Mesothelial cell of epicardium (in vitro differentiated cells): ENCODE data around the gene AKAP13. TPM values are rescaled to one million over a fixed set of nuclear protein-coding genes. Genes with fewer than 3 reads are reported as not detected.
A peak's percentile ranks its signal among the peaks of the same experiment; 100 is the strongest.
"Not testable (repeated sequence)": the region's sequence is repeated elsewhere in the genome, so short reads cannot be mapped to it uniquely, and the experiment has no call there.

Experiments
- DNase-seq, 2 experiments: peaks; one replicate each; pipeline ENCODE4 v3.0.0; 2021; ENCODE audit warnings: low spot score in 2 of 2; ENCODE audit not compliant: unreplicated experiment in 2 of 2
- H3K27ac Mint-ChIP-seq: 2 replicates; pipeline ENCODE4 v1.8.0; 2021; ENCODE audit warnings: mixed read lengths
- H3K27me3 Mint-ChIP-seq: 2 replicates; pipeline ENCODE4 v1.8.0; 2021; ENCODE audit warnings: low read depth, mixed read lengths
- H3K36me3 Mint-ChIP-seq: 2 replicates; pipeline ENCODE4 v1.8.0; 2021; ENCODE audit warnings: mixed read lengths
- H3K4me1 Mint-ChIP-seq: 2 replicates; pipeline ENCODE4 v1.8.0; 2021; ENCODE audit warnings: mixed read lengths
- H3K4me3 Mint-ChIP-seq: 2 replicates; pipeline ENCODE4 v1.8.0; 2021; ENCODE audit warnings: mild to moderate bottlenecking, moderate library complexity, mixed read lengths
- H3K9me3 Mint-ChIP-seq: 2 replicates; pipeline ENCODE4 v1.8.0; 2021; ENCODE audit warnings: mixed read lengths
- CTCF ChIP-seq: fragments of 200-600 bp; sonication (generic); IDR thresholded peaks from one replicate; pipeline ENCODE4 v1.5.0; 2021; ENCODE audit warnings: antibody characterized with exemption; ENCODE audit not compliant: unreplicated experiment
- total RNA-seq: library from RNA; stranded (reverse); gene quantifications from 3 replicates; pipeline ENCODE4 v1.2.1, GENCODE V29; 2021

AKAP13 gene
- total RNA-seq, 1 donor from 2014 or later, result 109 TPM

- Mint-ChIP-seq H3K27ac (no peak overlapping the region), H3K27me3 (no peaks in the 10 kb centered on the region), H3K9me3 (no peaks in the 10 kb centered on the region), H3K4me3 (no peak overlapping the region), H3K4me1 (peaks cover 12% of the 10 kb centered on the region), H3K36me3 (peaks cover 23% of the 10 kb centered on the region)
- DNase-seq, result no peak
- TF ChIP-seq CTCF, result no peak
Measured at GRCh38 chr15:85532689-85533088, 152.3 kb downstream of the AKAP13 start.

DNA sequence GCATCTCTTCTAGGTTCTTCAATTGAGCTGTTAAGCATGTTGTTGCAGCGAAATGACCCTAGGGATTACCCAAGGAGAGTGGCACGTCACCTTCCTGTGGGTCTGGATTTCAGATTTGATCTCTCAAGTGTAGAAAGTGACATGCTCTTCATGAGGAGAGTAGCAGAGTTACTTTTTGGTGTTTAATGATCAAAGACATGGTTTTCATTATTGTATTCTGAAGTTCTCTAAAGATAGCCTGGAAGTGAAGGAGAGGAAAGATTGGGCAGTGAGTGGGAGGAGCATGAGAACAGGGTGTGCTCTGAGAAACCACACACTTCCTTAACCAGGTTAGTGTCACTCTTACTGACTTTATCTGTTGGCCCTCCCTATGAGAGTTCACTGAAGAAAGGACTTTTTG lies 153.6 kb downstream of the AKAP13 start:
- H3K27me3 Mint-ChIP-seq, result no peaks in the 10 kb centered on the region
- H3K27ac Mint-ChIP-seq, result no peak overlapping the region
- H3K4me1 Mint-ChIP-seq, result peaks cover 7% of the 10 kb centered on the region
- TF ChIP-seq CTCF, result no peak
- DNase-seq, result no peak
- no peaks in the 10 kb centered on the region for H3K9me3 Mint-ChIP-seq
- peaks cover 23% of the 10 kb centered on the region for H3K36me3 Mint-ChIP-seq
- no peak overlapping the region for H3K4me3 Mint-ChIP-seq

GRCh38 chr15:85535533-85536330 lies 155.3 kb downstream of the AKAP13 start:
- H3K27ac Mint-ChIP-seq, result peak overlapping the region; percentile 49
- not testable (repeated sequence) for H3K4me3 Mint-ChIP-seq, H3K27me3 Mint-ChIP-seq, DNase-seq, H3K4me1 Mint-ChIP-seq, H3K9me3 Mint-ChIP-seq
- peaks cover 23% of the 10 kb centered on the region for H3K36me3 Mint-ChIP-seq

GRCh38 chr15:85536341-85536740 lies 155.9 kb downstream of the AKAP13 start:
- Mint-ChIP-seq H3K9me3 (no peaks in the 10 kb centered on the region), H3K36me3 (peaks cover 23% of the 10 kb centered on the region)

DNA sequence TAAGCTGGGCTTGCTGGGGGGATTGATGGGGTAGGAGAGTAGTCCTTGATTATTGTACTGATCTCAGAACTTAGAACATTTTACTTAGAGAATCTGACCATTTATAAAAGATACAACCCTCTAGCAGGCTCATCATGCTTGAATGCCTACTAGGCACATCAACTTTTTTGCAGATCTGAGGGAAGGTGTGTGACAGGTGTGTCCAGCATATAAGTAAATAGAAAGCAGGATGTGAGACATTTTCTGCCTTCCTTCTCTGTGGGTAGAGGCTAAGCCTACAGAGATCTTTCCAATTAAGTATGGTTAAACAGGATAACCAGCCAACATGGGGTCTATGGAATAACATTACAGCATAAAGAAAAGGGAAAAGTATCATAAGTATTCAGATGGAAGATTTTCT lies 159.1 kb downstream of the AKAP13 start:
- H3K36me3 Mint-ChIP-seq, result peaks cover 18% of the 10 kb centered on the region
- no peak overlapping the region for H3K27ac Mint-ChIP-seq
- H3K27me3 Mint-ChIP-seq, result no peaks in the 10 kb centered on the region
- no peak for DNase-seq
- H3K4me1 Mint-ChIP-seq, result peaks cover 15% of the 10 kb centered on the region
- no peak for TF ChIP-seq CTCF
- H3K9me3 Mint-ChIP-seq, result no peaks in the 10 kb centered on the region
- H3K4me3 Mint-ChIP-seq, result no peak overlapping the region

More at GRCh38 chr15:85536341-85536740, 155.9 kb downstream of the AKAP13 start:
- Mint-ChIP-seq H3K4me3 (no peak overlapping the region), H3K27ac (no peak overlapping the region), H3K4me1 (peaks cover 5% of the 10 kb centered on the region), H3K27me3 (no peaks in the 10 kb centered on the region)
- TF ChIP-seq CTCF, result no peak
- no peak for DNase-seq

- no peaks in the 10 kb centered on the region for H3K9me3 Mint-ChIP-seq
- DNase-seq, result no peak
- no peaks in the 10 kb centered on the region for H3K27me3 Mint-ChIP-seq
- TF ChIP-seq CTCF, result no peak
- peaks cover 15% of the 10 kb centered on the region for H3K4me1 Mint-ChIP-seq
- H3K36me3 Mint-ChIP-seq, result peaks cover 17% of the 10 kb centered on the region
- H3K4me3 Mint-ChIP-seq, result no peak overlapping the region
- H3K27ac Mint-ChIP-seq, result no peak overlapping the region
Measured at GRCh38 chr15:85540085-85540797, 159.8 kb downstream of the AKAP13 start.
